WI38 (cell line): ENCODE results near the gene CNTRL.

Experiments used
- H3K4me3 ChIP-seq: 2 replicates; pipeline ENCODE4 v1.5.1; 2011; ENCODE audit warnings: low read depth, mild to moderate bottlenecking, control low read depth, low read length
- CTCF ChIP-seq: IDR thresholded peaks from 2 replicates; pipeline ENCODE4 v1.5.1; 2012; ENCODE audit warnings: low read depth, mild to moderate bottlenecking, control low read depth, low read length

The CNTRL gene

DNA sequence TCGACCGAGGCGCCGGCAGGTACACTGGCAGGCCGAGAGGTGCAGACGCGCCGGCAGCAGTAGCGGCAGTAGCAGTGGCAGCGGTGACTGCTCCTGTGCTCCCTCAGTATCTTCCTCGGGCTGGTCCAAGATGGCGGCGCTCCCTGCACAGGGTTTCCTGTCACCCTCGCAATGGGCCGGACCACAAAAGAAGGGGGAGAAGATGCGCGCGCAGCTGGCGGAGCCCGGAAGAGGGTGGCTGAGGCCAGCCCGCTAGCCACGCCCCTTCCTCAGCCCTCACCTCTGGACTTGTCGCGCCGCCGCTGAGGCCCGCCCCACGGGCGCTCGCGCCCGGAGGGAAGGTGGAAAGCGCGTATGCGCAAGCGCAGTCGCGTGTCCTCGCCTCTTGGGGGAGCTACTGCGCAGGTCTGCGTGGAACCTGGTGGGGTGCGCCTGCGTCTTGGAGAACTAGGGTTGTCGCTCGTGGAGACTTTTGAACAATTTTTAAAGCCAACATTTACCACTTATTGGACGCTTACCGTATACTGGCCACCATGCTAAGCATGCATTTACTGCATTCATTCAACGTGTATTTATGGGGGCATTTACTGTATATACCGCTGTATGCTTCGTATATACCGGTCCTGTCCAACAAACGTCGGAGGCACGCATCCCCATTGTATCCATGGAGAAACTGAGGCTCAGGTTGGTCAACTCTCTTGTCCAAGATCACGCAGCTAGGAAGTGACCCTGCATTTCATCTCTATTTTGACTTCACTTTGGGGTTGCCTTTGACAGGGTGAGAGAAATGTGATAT is 127.2 kb downstream of the CNTRL start, which contains the start of gene RAB14:
TSS of gene RAB14 (minus strand) at position 132 of the 796 bp plus-strand sequence. CDS start 8,457 bp downstream, outside the sequence.
- TF ChIP-seq CTCF, result peak; percentile 39
- H3K4me3 ChIP-seq, result peak within 1 kb of the TSS; percentile 88

- TF ChIP-seq CTCF, result no peak
- no peak overlapping the region for H3K4me3 ChIP-seq
These were observed 129.4 kb downstream of the CNTRL start for GRCh38 chr9:121204121-121204520.

DNA sequence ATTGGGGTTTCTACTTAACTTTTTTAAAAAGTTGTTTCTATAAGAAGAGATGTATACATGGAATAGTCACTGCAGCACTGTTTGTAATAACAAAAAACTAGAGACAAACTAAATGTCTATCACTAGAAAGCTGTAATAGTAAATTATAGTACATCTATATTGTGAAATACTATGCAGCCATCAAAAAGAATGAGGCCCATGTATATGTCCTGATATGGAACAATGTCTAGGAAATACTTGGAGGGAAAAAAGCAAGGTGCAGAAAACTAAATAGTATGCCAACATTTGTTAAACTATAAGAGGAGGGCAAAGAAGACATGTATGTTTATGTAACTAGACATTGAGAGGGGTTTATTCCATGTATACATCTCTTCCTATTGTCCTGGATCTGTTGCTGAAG is 129.9 kb downstream of the CNTRL start:
- no peak for TF ChIP-seq CTCF
- H3K4me3 ChIP-seq, result no peak overlapping the region

DNA sequence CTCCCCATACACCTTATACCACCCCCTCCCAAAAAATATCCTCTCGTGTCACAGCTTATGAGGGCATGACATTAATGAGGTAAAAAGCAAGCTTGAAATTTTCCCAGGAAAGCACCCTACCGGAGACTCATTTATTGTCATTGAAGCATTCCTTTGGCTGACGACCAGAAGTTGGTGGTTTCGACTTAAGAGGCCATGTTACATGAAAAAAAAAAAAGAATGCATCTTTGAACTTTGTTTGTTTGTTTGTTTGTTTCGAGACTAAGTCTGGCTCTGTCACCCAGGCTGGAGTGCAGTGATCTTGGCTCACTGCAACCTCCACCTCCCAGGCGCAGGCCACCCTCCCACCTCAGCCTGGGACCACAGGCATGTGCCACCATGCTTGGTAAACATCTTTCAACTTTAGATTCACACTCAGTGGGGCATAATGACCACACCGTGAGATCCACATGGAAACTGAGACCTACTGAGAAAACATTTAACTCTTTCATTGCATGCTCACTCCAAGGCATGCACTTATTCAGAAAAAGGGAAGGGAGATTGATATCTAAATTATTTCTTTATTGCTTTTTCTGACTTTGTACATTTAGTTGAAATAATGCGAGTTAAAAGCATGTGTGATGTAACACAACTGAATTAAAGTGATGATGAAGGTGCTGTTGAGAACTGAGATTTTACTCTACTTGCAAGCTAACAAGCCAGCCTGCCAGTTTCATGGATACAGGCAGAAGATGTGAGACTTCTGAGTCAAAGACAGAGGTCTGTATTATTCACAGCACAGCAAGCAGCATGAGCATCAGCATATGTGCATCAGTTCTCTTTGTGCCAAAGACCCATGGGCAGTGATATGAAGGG is 132.0 kb downstream of the CNTRL start:
- TF ChIP-seq CTCF, result no peak
- no peak overlapping the region for H3K4me3 ChIP-seq

- TF ChIP-seq CTCF, result no peak
- no peak overlapping the region for H3K4me3 ChIP-seq
These were observed 132.7 kb downstream of the CNTRL start for GRCh38 chr9:121207371-121207940.

DNA sequence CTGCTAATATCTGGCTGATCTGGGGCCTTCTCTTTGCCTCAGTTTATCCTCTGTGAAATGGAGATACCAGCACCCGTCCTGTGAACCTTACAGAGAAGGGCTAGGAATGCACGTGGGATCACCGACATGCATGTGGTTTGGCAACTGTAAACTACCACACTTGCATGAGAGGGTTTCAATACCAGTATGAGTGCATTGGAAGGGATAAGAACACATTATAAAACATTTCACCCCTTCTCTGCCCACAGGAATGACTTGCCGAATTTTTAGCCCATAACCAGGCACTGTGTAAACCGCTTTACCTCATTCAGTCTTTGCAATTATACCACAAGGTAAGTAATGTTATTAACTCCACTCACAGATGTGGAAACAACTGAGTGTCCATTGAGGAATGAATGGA is 135.8 kb downstream of the CNTRL start:
- no peak for TF ChIP-seq CTCF
- no peak overlapping the region for H3K4me3 ChIP-seq
